Measurements from ENCODE around the gene MLLT11. TPM values are rescaled to one million over a fixed set of nuclear protein-coding genes. Genes with fewer than 3 reads are reported as not detected.

The MLLT11 gene, protein sequence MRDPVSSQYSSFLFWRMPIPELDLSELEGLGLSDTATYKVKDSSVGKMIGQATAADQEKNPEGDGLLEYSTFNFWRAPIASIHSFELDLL
- total RNA-seq (2013; cell fraction: nucleolus; rRNA removed): 2.8 and 3.2 TPM in 2 replicates
- total RNA-seq (2014; rRNA removed): 6.2 and 8.1 TPM in 2 replicates
- 7.1 and 7.6 TPM in 2 replicates for total RNA-seq (2014; rRNA removed; fragmentation: Illumina TruSeq; extraction: Trizol)
- 7.0 TPM in 2 replicates for total RNA-seq (2021)
- polyA plus RNA-seq (2011; ENCODE audit: low read depth): 2.5 TPM
- 7.6 and 10.1 TPM in 2 replicates for polyA plus RNA-seq (2011; rRNA removed)
- 5.0 and 5.2 TPM in 2 replicates for polyA plus RNA-seq (2011; cell fraction: cytosol; rRNA removed)
- 4.1 and 5.9 TPM in 2 replicates for polyA plus RNA-seq (2011; cell fraction: nucleus; rRNA removed)
- 3.1 and 3.7 TPM in 2 replicates for polyA plus RNA-seq (2012)
- polyA plus RNA-seq (2014; fragmentation: Illumina TruSeq; extraction: Trizol): 14.2 and 16.0 TPM in 2 replicates
- polyA plus RNA-seq (2014; fragmentation: Nextera tagmentation; extraction: Ambion mirVana): 10 to 100 TPM; 17.8 to 27.3 TPM
- polyA plus RNA-seq (2014; rRNA removed): 6.9 and 8.2 TPM in 2 replicates
- polyA plus RNA-seq (2016; fragmentation: Nextera tagmentation; extraction: Ambion mirVana): 10 to 100 TPM; 10.1 to 10.4 TPM
- 2.5 and 3.2 TPM in 2 replicates for polyA minus RNA-seq (2011; rRNA and poly(A)+ RNA removed)
- polyA minus RNA-seq (2011; cell fraction: cytosol; rRNA and poly(A)+ RNA removed): 0.94 and 1.5 TPM in 2 replicates
- 1.6 and 1.9 TPM in 2 replicates for polyA minus RNA-seq (2011; cell fraction: nucleus; rRNA and poly(A)+ RNA removed)
- Bru-seq, nascent RNA: percentile 67 among the genes with signal in this experiment
- percentile 70 among the genes with signal in this experiment for BruChase-seq, experiment 1, labeled RNA remaining after a 6-hour chase
- BruChase-seq, experiment 2, labeled RNA remaining after a 2-hour chase: percentile 65 among the genes with signal in this experiment
- long read RNA-seq, experiment 1, full-length matches to known transcripts: 16 of 18 reads
- long read RNA-seq, experiment 1, partial matches to known transcripts: 0 of 18 reads
- long read RNA-seq, experiment 1, other reads (novel, unspliced or antisense): 2 of 18 reads
- long read RNA-seq, experiment 2, full-length matches to known transcripts: 31 of 36 reads
- long read RNA-seq, experiment 2, partial matches to known transcripts: 0 of 36 reads
- long read RNA-seq, experiment 2, other reads (novel, unspliced or antisense): 5 of 36 reads

DNA sequence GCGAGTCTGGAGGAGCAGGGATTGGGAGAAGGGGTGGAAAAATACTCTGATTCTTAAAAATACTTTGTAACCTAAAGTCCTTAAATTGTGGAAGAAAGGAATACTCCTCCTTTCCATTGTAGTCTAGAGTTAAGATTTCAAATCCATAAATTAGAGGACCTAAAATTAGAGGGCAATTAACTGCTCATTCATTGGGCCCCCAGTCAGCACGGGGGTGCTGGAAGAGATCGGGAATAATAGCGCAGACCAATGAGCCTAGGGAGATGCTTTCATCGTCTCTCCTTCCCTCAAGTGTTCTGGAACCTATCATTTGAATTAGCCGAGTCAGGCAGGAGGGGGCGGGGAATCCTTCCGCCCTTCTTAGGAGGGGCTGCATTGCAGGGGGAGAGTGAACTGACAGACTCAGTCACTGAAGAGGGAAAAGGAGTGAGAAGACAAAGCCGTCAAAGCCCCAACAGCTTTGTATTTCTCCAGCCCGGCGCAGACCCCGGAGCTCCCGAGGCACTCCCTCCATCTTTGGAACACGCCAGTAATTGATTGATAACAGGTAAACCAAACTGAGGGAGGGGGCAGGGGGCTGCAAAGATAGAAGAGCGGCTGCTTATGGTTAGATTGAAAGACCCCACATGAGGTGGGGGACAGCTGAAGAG is at the start of gene MLLT11:
TSS of gene MLLT11 (plus strand) at position 391 of the 650 bp plus-strand sequence. CDS start 6,828 bp downstream, outside the sequence.
- ChIA-PET SMC1A (ENCODE audit: uncharacterized antibody, unreplicated experiment) (interaction anchor here (0.6 to 3.6 kb wide), 7 partner anchors 11 to 54 kb away, joined by 3 to 22 read pairs (median 9); partner anchors contain the start of genes C1orf56, GABPB2 and MINDY1), CTCF (interaction anchor here (0.6 to 7.4 kb wide), 15 partner anchors 8 to 363 kb away, joined by 3 to 76 read pairs (median 4); partner anchors contain the start of genes C1orf56, GABPB2, GOLPH3L and TNFAIP8L2), RAD21 (ENCODE audit: unreplicated experiment) (interaction anchor here (0.9 to 1.9 kb wide), 4 partner anchors 11 to 221 kb away, joined by 3 to 8 read pairs (median 4); partner anchors contain the start of gene TNFAIP8L2), POLR2A (interaction anchor here (0.6 to 5.8 kb wide), 8 partner anchors 10 to 480 kb away, joined by 3 to 65 read pairs (median 4); partner anchors contain the start of genes C1orf56, GABPB2, MCL1 and VPS72)
- no TSS peak for BruUV-seq (replicated peaks)
- Histone ChIP-seq H3K36me3 (ENCODE audit: control insufficient read depth in 2 of 2, insufficient read depth in 2 of 2, low read length in 1 of 2) (peaks cover 2 to 14% of the 10 kb centered on the region in 2 experiments), H3K9me3 (replicated peaks; ENCODE audit: control insufficient read depth, insufficient read depth, low read length) (no peaks in the 10 kb centered on the region), H3K4me2 (ENCODE audit: control insufficient read depth, insufficient read depth) (peak within 1 kb of the TSS; percentile 73), H3K79me2 (ENCODE audit: control insufficient read depth, insufficient read depth, low read length) (peaks cover 53% of the 10 kb centered on the region), H3K27ac (ENCODE audit: control insufficient read depth, insufficient read depth) (peak within 1 kb of the TSS; percentile 97), H2AFZ (ENCODE audit: control insufficient read depth, low read depth, low read length) (peak within 1 kb of the TSS; percentile 95), H4K20me1 (ENCODE audit: control insufficient read depth, insufficient read depth) (peaks cover 3% of the 10 kb centered on the region; the same call in 1 of the 2 replicates), H3K9ac (ENCODE audit: control insufficient read depth, insufficient read depth, low read length) (peak within 1 kb of the TSS; percentile 94), H3K4me3 (peak within 1 kb of the TSS; percentile 93), H3K4me1 (ENCODE audit: control insufficient read depth, insufficient read depth, low read length) (peaks cover 28% of the 10 kb centered on the region), H3K27me3 (replicated peaks in 1 of 2; ENCODE audit: control insufficient read depth in 2 of 2, insufficient read depth in 2 of 2, low read length in 1 of 2) (no peaks in the 10 kb centered on the region)
- intact Hi-C loops (cut with micrococcal nuclease; ENCODE audit: unreplicated experiment) (no loop called here), in situ Hi-C loops (cut with MboI) (no loop called here)
- ATAC-seq: peak; percentile 3; the same call in 1 of the 3 replicates
- TF ChIP-seq CHD2 (IDR thresholded peaks at IDR 0.05; ENCODE audit: borderline replicate concordance, low read depth, low read length) (peak; percentile 47; the same call in 1 of the 2 replicates), EGR1 (IDR thresholded peaks at IDR 0.05; ENCODE audit: borderline replicate concordance in 1 of 2, low read depth in 2 of 2, low read length in 2 of 2) (0 out of 3 replicates have a peak, but pooled peaks of 1 of the 2 experiments have one; percentile 27), RB1 (IDR thresholded peaks at IDR 0.05; ENCODE audit: borderline replicate concordance) (no peak)
- DNase-seq (ENCODE audit: low read depth, low spot score): no peak
- WGBS (ENCODE audit: insufficient coverage, insufficient replicate concordance, low lambda C conversion rate, missing lambda C conversion rate): 15% methylated on average over 15 of the region's 15 CpGs
- no peak for FAIRE-seq

Data from GM12878 (cell line).